DND-41 (cell line): ENCODE measurements around the gene NACC2.

Source experiments
- ATAC-seq: fragments of 200-7000 bp; cut with Tn5 transposase; 3 replicates; pipeline ENCODE4 v1.9.1; 2021; ENCODE audit warnings: low read depth; ENCODE audit not compliant: insufficient read depth
- DNase-seq: peaks from one replicate; pipeline ENCODE4 v3.0.0-alpha.2; 2020
- H2AFZ ChIP-seq: 2 replicates; pipeline ENCODE4 v1.6.0; 2012; ENCODE audit warnings: low read depth, low read length
- H3K27ac ChIP-seq: 2 replicates; pipeline ENCODE4 v1.5.1; 2012; ENCODE audit warnings: low read length, inconsistent platforms
- H3K27me3 ChIP-seq: fragments of 200-600 bp; sonication (generic); 2 replicates; pipeline ENCODE4 v1.6.0; 2012; ENCODE audit warnings: low read length, mild to moderate bottlenecking, inconsistent platforms; ENCODE audit not compliant: insufficient read depth, poor library complexity
- H3K36me3 ChIP-seq: 2 replicates; pipeline ENCODE4 v1.5.1; 2012; ENCODE audit warnings: low read length, inconsistent platforms; ENCODE audit not compliant: insufficient read depth
- H3K4me1 ChIP-seq: 2 replicates; pipeline ENCODE4 v1.5.1; 2012; ENCODE audit warnings: mild to moderate bottlenecking, low read length; ENCODE audit not compliant: insufficient read depth
- H3K4me2 ChIP-seq: 2 replicates; pipeline ENCODE4 v1.6.0; 2012; ENCODE audit warnings: mild to moderate bottlenecking, moderate library complexity, low read length, inconsistent platforms; ENCODE audit not compliant: insufficient read depth
- H3K4me3 ChIP-seq, 2 experiments: fragments of 200-600 bp in 1 of 2; shearing (Covaris generic) in 1 of 2; 2 replicates each; pipeline ENCODE4 v1.5.1; 2012 to 2016; ENCODE audit warnings: inconsistent platforms in 2 of 2, low read length in 2 of 2, mild to moderate bottlenecking in 2 of 2, low read depth in 1 of 2, moderate library complexity in 1 of 2
- H3K79me2 ChIP-seq: 2 replicates; pipeline ENCODE4 v1.6.0; 2012; ENCODE audit warnings: low read length, inconsistent platforms; ENCODE audit not compliant: insufficient read depth
- H3K9ac ChIP-seq: 2 replicates; pipeline ENCODE4 v1.6.0; 2012; ENCODE audit warnings: low read depth, mild to moderate bottlenecking, inconsistent platforms, low read length, moderate library complexity
- H3K9me3 ChIP-seq: 2 replicates; pipeline ENCODE4 v1.5.1; 2012; ENCODE audit warnings: low read length, moderate library complexity, mild to moderate bottlenecking, inconsistent platforms; ENCODE audit not compliant: insufficient read depth, severe bottlenecking
- H4K20me1 ChIP-seq: 2 replicates; pipeline ENCODE4 v1.6.0; 2012; ENCODE audit warnings: low read length; ENCODE audit not compliant: insufficient read depth
- CTCF ChIP-seq: IDR thresholded peaks from 2 replicates; pipeline ENCODE4 v1.5.1; 2012; ENCODE audit warnings: borderline replicate concordance, low read length, moderate library complexity, mild to moderate bottlenecking; ENCODE audit not compliant: poor library complexity, severe bottlenecking; ENCODE audit errors: extremely low read depth
- EZH2 ChIP-seq: IDR thresholded peaks from 3 replicates; pipeline ENCODE4 v1.6.1; 2012; ENCODE audit warnings: borderline replicate concordance, low read depth, mild to moderate bottlenecking, moderate library complexity, low read length, inconsistent platforms; ENCODE audit not compliant: severe bottlenecking

The NACC2 gene

GRCh38 chr9:136003411-136004218 lies 91.5 kb downstream of the NACC2 start:
- Histone ChIP-seq H2AFZ (no peak overlapping the region), H3K36me3 (no peaks in the 10 kb centered on the region), H4K20me1 (no peaks in the 10 kb centered on the region; the same call in 1 of the 2 replicates), H3K4me1 (no peaks in the 10 kb centered on the region), H3K4me3 (no peak overlapping the region), H3K9me3 (no peaks in the 10 kb centered on the region), H3K27ac (no peak overlapping the region), H3K79me2 (no peaks in the 10 kb centered on the region), H3K27me3 (no peaks in the 10 kb centered on the region), H3K9ac (no peak overlapping the region), H3K4me2 (no peak overlapping the region)
- no peak for TF ChIP-seq EZH2
- no peak for TF ChIP-seq CTCF
- DNase-seq = no peak
- no peak for ATAC-seq

- DNase-seq (no peak), ATAC-seq (no peak)
- Histone ChIP-seq H3K4me1 (no peaks in the 10 kb centered on the region), H3K79me2 (no peaks in the 10 kb centered on the region), H3K4me2 (no peak overlapping the region), H3K9ac (no peak overlapping the region), H3K27ac (no peak overlapping the region), H3K9me3 (no peaks in the 10 kb centered on the region), H4K20me1 (no peaks in the 10 kb centered on the region; the same call in 1 of the 2 replicates), H3K36me3 (no peaks in the 10 kb centered on the region), H3K27me3 (no peaks in the 10 kb centered on the region), H3K4me3 (no peak overlapping the region), H2AFZ (no peak overlapping the region)
- TF ChIP-seq CTCF = no peak
- no peak for TF ChIP-seq EZH2
Measured at GRCh38 chr9:136002881-136003280, 92.2 kb downstream of the NACC2 start.

GRCh38 chr9:136002215-136002614 lies 92.9 kb downstream of the NACC2 start:
- no peaks in the 10 kb centered on the region for H3K36me3 ChIP-seq
- no peaks in the 10 kb centered on the region for H3K4me1 ChIP-seq
- ATAC-seq = no peak
- H3K27me3 ChIP-seq = no peaks in the 10 kb centered on the region
- TF ChIP-seq EZH2 (no peak), CTCF (no peak)
- no peaks in the 10 kb centered on the region for H3K79me2 ChIP-seq
- H3K9me3 ChIP-seq = no peaks in the 10 kb centered on the region
- H3K4me3 ChIP-seq = no peak overlapping the region
- H3K4me2 ChIP-seq = no peak overlapping the region
- H4K20me1 ChIP-seq = no peaks in the 10 kb centered on the region; the same call in 1 of the 2 replicates
- no peak for DNase-seq
- H2AFZ ChIP-seq = no peak overlapping the region
- no peak overlapping the region for H3K9ac ChIP-seq
- H3K27ac ChIP-seq = no peak overlapping the region
